ENCODE data around the gene TPCN2. TPM values are rescaled to one million over a fixed set of nuclear protein-coding genes. Genes with fewer than 3 reads are reported as not detected.

TPCN2 gene
- total RNA-seq, 1 experiment from 2014 or later = 15.2 TPM

GRCh38 chr11:69035150-69035945 lies 13.4 kb upstream of the TPCN2 start:
- POLR2A ChIA-PET = interaction anchor here (2.1 kb wide), 1 partner anchor 24 kb away, joined by 5 read pairs; no protein-coding TSS in a partner anchor
- H3K79me2 ChIP-seq (ENCODE audit: insufficient read depth, low read length) = no peaks in the 10 kb centered on the region
- CTCF ChIA-PET = interaction anchor here (1.4 to 2.0 kb wide), 2 partner anchors 9 kb away, joined by 3 to 7 read pairs; no protein-coding TSS in a partner anchor
- H3K4me1 ChIP-seq (ENCODE audit: control insufficient read depth in 1 of 2, insufficient read depth in 2 of 2, low read length in 2 of 2) = no peaks in the 10 kb centered on the region
- no peaks in the 10 kb centered on the region for H4K20me1 ChIP-seq (ENCODE audit: insufficient read depth)
- H3K4me2 ChIP-seq (ENCODE audit: low read length) = no peak overlapping the region
- no peak overlapping the region for H2AFZ ChIP-seq (ENCODE audit: low read depth, low read length, poor library complexity, severe bottlenecking)
- no peak overlapping the region for H3K4me3 ChIP-seq (replicated peaks in 1 of 2; ENCODE audit: low read depth in 1 of 2, low read length in 2 of 2)
- no peak for TF ChIP-seq SIN3A (IDR thresholded peaks at IDR 0.05; ENCODE audit: low read depth)
- no peak for TF ChIP-seq ZBTB33 (IDR thresholded peaks at IDR 0.05; ENCODE audit: extremely low read depth, insufficient replicate concordance, low read length)
- no peak for TF ChIP-seq SP1 (IDR thresholded peaks at IDR 0.05; ENCODE audit: low read depth)
- no peak for TF ChIP-seq ZNF274 (IDR thresholded peaks at IDR 0.05; ENCODE audit: low read depth, low read length)
- no peak for TF ChIP-seq ELF1 (IDR thresholded peaks at IDR 0.05; ENCODE audit: borderline replicate concordance, low read depth)
- no peak for TF ChIP-seq EZH2 (IDR thresholded peaks at IDR 0.05)
- TF ChIP-seq, protein P1, sequence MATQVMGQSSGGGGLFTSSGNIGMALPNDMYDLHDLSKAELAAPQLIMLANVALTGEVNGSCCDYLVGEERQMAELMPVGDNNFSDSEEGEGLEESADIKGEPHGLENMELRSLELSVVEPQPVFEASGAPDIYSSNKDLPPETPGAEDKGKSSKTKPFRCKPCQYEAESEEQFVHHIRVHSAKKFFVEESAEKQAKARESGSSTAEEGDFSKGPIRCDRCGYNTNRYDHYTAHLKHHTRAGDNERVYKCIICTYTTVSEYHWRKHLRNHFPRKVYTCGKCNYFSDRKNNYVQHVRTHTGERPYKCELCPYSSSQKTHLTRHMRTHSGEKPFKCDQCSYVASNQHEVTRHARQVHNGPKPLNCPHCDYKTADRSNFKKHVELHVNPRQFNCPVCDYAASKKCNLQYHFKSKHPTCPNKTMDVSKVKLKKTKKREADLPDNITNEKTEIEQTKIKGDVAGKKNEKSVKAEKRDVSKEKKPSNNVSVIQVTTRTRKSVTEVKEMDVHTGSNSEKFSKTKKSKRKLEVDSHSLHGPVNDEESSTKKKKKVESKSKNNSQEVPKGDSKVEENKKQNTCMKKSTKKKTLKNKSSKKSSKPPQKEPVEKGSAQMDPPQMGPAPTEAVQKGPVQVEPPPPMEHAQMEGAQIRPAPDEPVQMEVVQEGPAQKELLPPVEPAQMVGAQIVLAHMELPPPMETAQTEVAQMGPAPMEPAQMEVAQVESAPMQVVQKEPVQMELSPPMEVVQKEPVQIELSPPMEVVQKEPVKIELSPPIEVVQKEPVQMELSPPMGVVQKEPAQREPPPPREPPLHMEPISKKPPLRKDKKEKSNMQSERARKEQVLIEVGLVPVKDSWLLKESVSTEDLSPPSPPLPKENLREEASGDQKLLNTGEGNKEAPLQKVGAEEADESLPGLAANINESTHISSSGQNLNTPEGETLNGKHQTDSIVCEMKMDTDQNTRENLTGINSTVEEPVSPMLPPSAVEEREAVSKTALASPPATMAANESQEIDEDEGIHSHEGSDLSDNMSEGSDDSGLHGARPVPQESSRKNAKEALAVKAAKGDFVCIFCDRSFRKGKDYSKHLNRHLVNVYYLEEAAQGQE (IDR thresholded peaks at IDR 0.05; ENCODE audit: low read depth) = no peak
- no peak for TF ChIP-seq EZH2phosphoT487 (IDR thresholded peaks at IDR 0.05; ENCODE audit: borderline replicate concordance)
- RAD21 ChIA-PET (ENCODE audit: low non-redundant PET in 1 of 2, low total read pairs in 2 of 2, uncharacterized antibody in 2 of 2, unreplicated experiment in 2 of 2) = no interaction called here
- 0 out of 2 replicates have a peak, but pooled peaks cover 2% of the 10 kb centered on the region for H3K27me3 ChIP-seq (ENCODE audit: insufficient read depth, low read length)
- no peak overlapping the region for H3K9ac ChIP-seq (ENCODE audit: low read length)
- H3K9me2 ChIP-seq (ENCODE audit: insufficient read depth) = no peaks in the 10 kb centered on the region
- H3K36me3 ChIP-seq (ENCODE audit: control insufficient read depth in 1 of 2, insufficient read depth in 2 of 2, low read length in 2 of 2) = no peaks in the 10 kb centered on the region
- ATAC-seq (no peak), DNase-seq (ENCODE audit: low read depth, low spot score) (no peak)
- intact Hi-C loops (cut with micrococcal nuclease) = no loop called here
- no peak overlapping the region for H3K27ac ChIP-seq (ENCODE audit: low read depth, low read length)
- no TSS peak for BruUV-seq (replicated peaks)
- no peaks in the 10 kb centered on the region for H3K9me3 ChIP-seq (ENCODE audit: control insufficient read depth in 1 of 2, insufficient read depth in 1 of 2, low read depth in 1 of 2, low read length in 2 of 2)
